ENCODE data around the gene ARHGAP42. TPM values are rescaled to one million over a fixed set of nuclear protein-coding genes. Genes with fewer than 3 reads are reported as not detected.

The ARHGAP42 gene
- total RNA-seq, 1 experiment from 2014 or later = 21.5 TPM

- no peak overlapping the region for H3K4me3 ChIP-seq (ENCODE audit: insufficient read depth, low read depth, low read length)
- no peaks in the 10 kb centered on the region for H3K27me3 ChIP-seq (ENCODE audit: control insufficient read depth, insufficient read depth, low read length)
- no peak for DNase-seq
- no peaks in the 10 kb centered on the region; the same call in 1 of the 2 replicates for H3K36me3 ChIP-seq (replicated peaks; ENCODE audit: control insufficient read depth, insufficient read depth, low read length)
Observed at GRCh38 chr11:100752371-100753171, 65.5 kb downstream of the ARHGAP42 start.

GRCh38 chr11:100753172-100753543, 66.1 kb downstream of the ARHGAP42 start:
- no peaks in the 10 kb centered on the region; the same call in 1 of the 2 replicates for H3K36me3 ChIP-seq (replicated peaks; ENCODE audit: control insufficient read depth, insufficient read depth, low read length)

GRCh38 chr11:100753571-100753970, 66.5 kb downstream of the ARHGAP42 start:
- H3K27me3 ChIP-seq (ENCODE audit: control insufficient read depth, insufficient read depth, low read length) = no peaks in the 10 kb centered on the region
- H3K36me3 ChIP-seq (replicated peaks; ENCODE audit: control insufficient read depth, insufficient read depth, low read length) = no peaks in the 10 kb centered on the region; the same call in 1 of the 2 replicates
- no peak overlapping the region for H3K4me3 ChIP-seq (ENCODE audit: insufficient read depth, low read depth, low read length)
- peak; percentile 5 for DNase-seq

More at GRCh38 chr11:100753172-100753543, 66.1 kb downstream of the ARHGAP42 start:
- Histone ChIP-seq H3K4me3 (ENCODE audit: insufficient read depth, low read depth, low read length) (no peak overlapping the region), H3K27me3 (ENCODE audit: control insufficient read depth, insufficient read depth, low read length) (no peaks in the 10 kb centered on the region)
- peak; percentile 6 for DNase-seq

GRCh38 chr11:100756559-100756958, 69.5 kb downstream of the ARHGAP42 start:
- no peak overlapping the region for H3K4me3 ChIP-seq (ENCODE audit: insufficient read depth, low read depth, low read length)
- DNase-seq = no peak
- H3K36me3 ChIP-seq (replicated peaks; ENCODE audit: control insufficient read depth, insufficient read depth, low read length) = no peaks in the 10 kb centered on the region
- no peaks in the 10 kb centered on the region for H3K27me3 ChIP-seq (ENCODE audit: control insufficient read depth, insufficient read depth, low read length)

GRCh38 chr11:100757646-100758045, 70.6 kb downstream of the ARHGAP42 start:
- no peaks in the 10 kb centered on the region for H3K36me3 ChIP-seq (replicated peaks; ENCODE audit: control insufficient read depth, insufficient read depth, low read length)
- DNase-seq = no peak
- H3K4me3 ChIP-seq (ENCODE audit: insufficient read depth, low read depth, low read length) = no peak overlapping the region
- no peaks in the 10 kb centered on the region for H3K27me3 ChIP-seq (ENCODE audit: control insufficient read depth, insufficient read depth, low read length)

- Histone ChIP-seq H3K27me3 (ENCODE audit: control insufficient read depth, insufficient read depth, low read length) (no peaks in the 10 kb centered on the region), H3K4me3 (ENCODE audit: insufficient read depth, low read depth, low read length) (no peak overlapping the region), H3K36me3 (replicated peaks; ENCODE audit: control insufficient read depth, insufficient read depth, low read length) (no peaks in the 10 kb centered on the region)
- DNase-seq = no peak
Observed at GRCh38 chr11:100759106-100759505, 72.0 kb downstream of the ARHGAP42 start.

GRCh38 chr11:100759856-100760255, 72.8 kb downstream of the ARHGAP42 start:
- DNase-seq = no peak
- H3K4me3 ChIP-seq (ENCODE audit: insufficient read depth, low read depth, low read length) = no peak overlapping the region

GRCh38 chr11:100760744-100761143, 73.7 kb downstream of the ARHGAP42 start:
- H3K4me3 ChIP-seq (ENCODE audit: insufficient read depth, low read depth, low read length) = no peak overlapping the region

More at GRCh38 chr11:100759856-100760255, 72.8 kb downstream of the ARHGAP42 start:
- Histone ChIP-seq H3K36me3 (replicated peaks; ENCODE audit: control insufficient read depth, insufficient read depth, low read length) (no peaks in the 10 kb centered on the region), H3K27me3 (ENCODE audit: control insufficient read depth, insufficient read depth, low read length) (no peaks in the 10 kb centered on the region)

GRCh38 chr11:100761841-100762240, 74.8 kb downstream of the ARHGAP42 start:
- no peaks in the 10 kb centered on the region for H3K27me3 ChIP-seq (ENCODE audit: control insufficient read depth, insufficient read depth, low read length)
- H3K4me3 ChIP-seq (ENCODE audit: insufficient read depth, low read depth, low read length) = no peak overlapping the region
- DNase-seq = no peak
- H3K36me3 ChIP-seq (replicated peaks; ENCODE audit: control insufficient read depth, insufficient read depth, low read length) = no peaks in the 10 kb centered on the region

More at GRCh38 chr11:100760744-100761143, 73.7 kb downstream of the ARHGAP42 start:
- Histone ChIP-seq H3K36me3 (replicated peaks; ENCODE audit: control insufficient read depth, insufficient read depth, low read length) (no peaks in the 10 kb centered on the region), H3K27me3 (ENCODE audit: control insufficient read depth, insufficient read depth, low read length) (no peaks in the 10 kb centered on the region)
- no peak for DNase-seq

- H3K36me3 ChIP-seq (replicated peaks; ENCODE audit: control insufficient read depth, insufficient read depth, low read length) = no peaks in the 10 kb centered on the region
- no peak for DNase-seq
- no peaks in the 10 kb centered on the region for H3K27me3 ChIP-seq (ENCODE audit: control insufficient read depth, insufficient read depth, low read length)
- H3K4me3 ChIP-seq (ENCODE audit: insufficient read depth, low read depth, low read length) = no peak overlapping the region
Observed at GRCh38 chr11:100766764-100767163, 79.7 kb downstream of the ARHGAP42 start.

GRCh38 chr11:100769165-100769564, 82.1 kb downstream of the ARHGAP42 start:
- Histone ChIP-seq H3K27me3 (ENCODE audit: control insufficient read depth, insufficient read depth, low read length) (no peaks in the 10 kb centered on the region), H3K4me3 (ENCODE audit: insufficient read depth, low read depth, low read length) (no peak overlapping the region), H3K36me3 (replicated peaks; ENCODE audit: control insufficient read depth, insufficient read depth, low read length) (no peaks in the 10 kb centered on the region)
- DNase-seq = no peak

GRCh38 chr11:100769617-100770016, 82.5 kb downstream of the ARHGAP42 start:
- no peak overlapping the region for H3K4me3 ChIP-seq (ENCODE audit: insufficient read depth, low read depth, low read length)

GRCh38 chr11:100774132-100774531, 87.0 kb downstream of the ARHGAP42 start:
- Histone ChIP-seq H3K36me3 (replicated peaks; ENCODE audit: control insufficient read depth, insufficient read depth, low read length) (no peaks in the 10 kb centered on the region), H3K27me3 (ENCODE audit: control insufficient read depth, insufficient read depth, low read length) (no peaks in the 10 kb centered on the region), H3K4me3 (ENCODE audit: insufficient read depth, low read depth, low read length) (no peak overlapping the region)
- DNase-seq = no peak

More at GRCh38 chr11:100769617-100770016, 82.5 kb downstream of the ARHGAP42 start:
- Histone ChIP-seq H3K36me3 (replicated peaks; ENCODE audit: control insufficient read depth, insufficient read depth, low read length) (no peaks in the 10 kb centered on the region), H3K27me3 (ENCODE audit: control insufficient read depth, insufficient read depth, low read length) (no peaks in the 10 kb centered on the region)
- no peak for DNase-seq

- Histone ChIP-seq H3K27me3 (ENCODE audit: control insufficient read depth, insufficient read depth, low read length) (no peaks in the 10 kb centered on the region), H3K36me3 (replicated peaks; ENCODE audit: control insufficient read depth, insufficient read depth, low read length) (no peaks in the 10 kb centered on the region), H3K4me3 (ENCODE audit: insufficient read depth, low read depth, low read length) (no peak overlapping the region)
- no peak for DNase-seq
Observed at GRCh38 chr11:100774859-100775258, 87.8 kb downstream of the ARHGAP42 start.

- H3K4me3 ChIP-seq (ENCODE audit: insufficient read depth, low read depth, low read length) = no peak overlapping the region
- H3K27me3 ChIP-seq (ENCODE audit: control insufficient read depth, insufficient read depth, low read length) = no peaks in the 10 kb centered on the region
- DNase-seq = no peak
Observed at GRCh38 chr11:100776212-100776896, 89.3 kb downstream of the ARHGAP42 start.

More at GRCh38 chr11:100776212-100776896, 89.3 kb downstream of the ARHGAP42 start:
- no peaks in the 10 kb centered on the region for H3K36me3 ChIP-seq (replicated peaks; ENCODE audit: control insufficient read depth, insufficient read depth, low read length)
